ENCODE data around the gene TBCE.

DNA sequence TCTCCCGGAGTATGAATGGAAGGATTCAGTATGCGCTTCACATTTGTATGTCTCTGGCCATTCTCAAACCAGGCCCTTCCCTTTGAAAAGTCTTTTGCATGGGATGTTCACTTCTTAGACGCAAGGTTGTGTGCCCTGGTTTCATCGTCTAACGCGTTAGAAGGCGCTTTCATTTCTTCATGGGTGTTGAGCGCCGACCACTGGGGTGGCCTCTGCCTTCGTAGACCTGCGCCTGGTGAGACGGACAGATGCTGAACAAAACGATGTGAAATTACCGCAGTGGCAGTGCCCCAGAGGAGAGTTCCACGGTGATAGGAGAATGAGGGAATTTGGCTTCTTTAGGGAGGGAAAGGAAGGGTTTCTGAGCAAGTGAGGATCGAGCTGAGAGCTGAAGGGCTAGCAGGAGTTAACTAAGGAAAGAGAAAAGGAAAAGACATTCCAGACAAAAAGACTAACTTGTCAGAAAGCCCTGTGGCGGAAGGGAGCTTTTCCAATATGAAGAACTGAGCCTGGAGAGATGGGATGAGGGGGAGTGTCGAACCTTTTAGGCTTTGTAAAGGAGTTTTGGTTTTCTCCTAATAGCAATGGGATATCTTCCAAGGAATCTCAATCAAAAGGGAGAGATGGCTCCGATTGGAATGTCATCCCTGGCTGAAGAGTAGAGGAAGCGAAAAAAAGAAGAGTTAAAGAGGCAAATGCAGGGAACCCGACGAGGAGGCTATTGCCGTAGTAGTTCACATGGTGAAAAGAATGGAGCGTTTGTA lies 37.9 kb upstream of the TBCE start:
- no peak for TF ChIP-seq EZH2phosphoT487 (IDR thresholded peaks at IDR 0.05; ENCODE audit: borderline replicate concordance, low read depth, low read length)
- TF ChIP-seq, protein P1, sequence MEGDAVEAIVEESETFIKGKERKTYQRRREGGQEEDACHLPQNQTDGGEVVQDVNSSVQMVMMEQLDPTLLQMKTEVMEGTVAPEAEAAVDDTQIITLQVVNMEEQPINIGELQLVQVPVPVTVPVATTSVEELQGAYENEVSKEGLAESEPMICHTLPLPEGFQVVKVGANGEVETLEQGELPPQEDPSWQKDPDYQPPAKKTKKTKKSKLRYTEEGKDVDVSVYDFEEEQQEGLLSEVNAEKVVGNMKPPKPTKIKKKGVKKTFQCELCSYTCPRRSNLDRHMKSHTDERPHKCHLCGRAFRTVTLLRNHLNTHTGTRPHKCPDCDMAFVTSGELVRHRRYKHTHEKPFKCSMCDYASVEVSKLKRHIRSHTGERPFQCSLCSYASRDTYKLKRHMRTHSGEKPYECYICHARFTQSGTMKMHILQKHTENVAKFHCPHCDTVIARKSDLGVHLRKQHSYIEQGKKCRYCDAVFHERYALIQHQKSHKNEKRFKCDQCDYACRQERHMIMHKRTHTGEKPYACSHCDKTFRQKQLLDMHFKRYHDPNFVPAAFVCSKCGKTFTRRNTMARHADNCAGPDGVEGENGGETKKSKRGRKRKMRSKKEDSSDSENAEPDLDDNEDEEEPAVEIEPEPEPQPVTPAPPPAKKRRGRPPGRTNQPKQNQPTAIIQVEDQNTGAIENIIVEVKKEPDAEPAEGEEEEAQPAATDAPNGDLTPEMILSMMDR (conservative IDR thresholded peaks at IDR 0.05; ENCODE audit: low read length), result peak; percentile 63; the same call in 1 of the 2 replicates

Data from OCI-LY7 (cell line).